Right atrium auricular region (tissue), 2 donors: Measurements from ENCODE around the gene SMURF1. TPM values are rescaled to one million over a fixed set of nuclear protein-coding genes. Genes with fewer than 3 reads are reported as not detected.

Experiments used
- DNase-seq: peaks from one replicate; pipeline ENCODE4 v3.0.0-alpha.2; 2019; ENCODE audit warnings: low spot score
- H3K27ac ChIP-seq, 2 donors: fragments of 200-600 bp; sonication (generic); 1 replicate in 1 of 2; 2 replicates in 1 of 2; pipeline ENCODE4 v1.5.1; 2016 to 2019
- H3K27me3 ChIP-seq, 2 donors: fragments of 200-600 bp; sonication (generic); one replicate each; pipeline versions ENCODE4 v1.5.1 to v1.6.0; 2017 to 2019
- H3K36me3 ChIP-seq: fragments of 200-600 bp; sonication (generic); one replicate; pipeline ENCODE4 v1.5.1; 2016
- H3K4me1 ChIP-seq, 2 donors: fragments of 200-600 bp; sonication (generic); one replicate each; pipeline versions ENCODE4 v1.5.1 to v1.6.0; 2017 to 2019
- H3K4me3 ChIP-seq, 2 donors: fragments of 200-600 bp; sonication (generic); 1 replicate in 1 of 2; 2 replicates in 1 of 2; pipeline ENCODE4 v1.5.1; 2017 to 2019; ENCODE audit warnings: mild to moderate bottlenecking in 1 of 2, moderate library complexity in 1 of 2
- H3K9me3 ChIP-seq, 2 donors: fragments of 200-600 bp; sonication (generic); one replicate each; pipeline ENCODE4 v1.5.1; 2019
- total RNA-seq, 2 donors: library from RNA; depleted of rRNA; stranded (reverse); fragments of >200 nt; gene quantifications; one replicate each; pipeline ENCODE4 v1.1.0, GENCODE V29; 2016
- TF ChIP-seq, protein P1 (sequence below), 2 donors: fragments of 200-600 bp; sonication (generic); IDR thresholded peaks; one replicate each; pipeline ENCODE4 v1.5.1; 2019; ENCODE audit warnings: antibody characterized with exemption in 2 of 2

The SMURF1 gene
- total RNA-seq, 2 donors from 2014 or later = 9.0 to 14.3 TPM

DNA sequence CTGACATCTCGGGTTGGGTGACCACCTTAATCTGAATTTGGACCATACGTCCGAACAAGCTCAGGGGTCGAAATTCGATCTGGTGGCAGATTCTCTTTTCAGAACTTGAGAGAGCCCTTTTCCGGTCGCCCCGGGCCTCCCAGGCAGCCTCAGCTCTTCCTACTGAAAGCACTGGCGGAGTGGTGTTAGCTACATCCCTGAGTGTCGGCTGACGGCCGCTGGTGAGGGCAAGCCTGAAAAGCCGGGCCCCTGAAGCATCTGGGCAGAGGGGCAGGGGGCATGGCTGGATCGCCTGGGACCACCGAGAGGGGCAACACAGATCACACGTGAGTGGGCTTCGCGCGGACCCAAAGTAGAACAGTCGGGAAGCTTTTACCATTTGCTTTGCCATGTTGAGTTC lies 116.1 kb downstream of the SMURF1 start:
- no peak overlapping the region for H3K27ac ChIP-seq
- H3K27me3 ChIP-seq = no peaks in the 10 kb centered on the region
- DNase-seq = no peak
- H3K9me3 ChIP-seq = peaks cover 0 to 5% of the 10 kb centered on the region in 2 donors
- H3K36me3 ChIP-seq = peaks cover 48% of the 10 kb centered on the region
- no peak overlapping the region for H3K4me3 ChIP-seq
- H3K4me1 ChIP-seq = peaks cover 0 to 34% of the 10 kb centered on the region in 2 donors
- TF ChIP-seq, protein P1, sequence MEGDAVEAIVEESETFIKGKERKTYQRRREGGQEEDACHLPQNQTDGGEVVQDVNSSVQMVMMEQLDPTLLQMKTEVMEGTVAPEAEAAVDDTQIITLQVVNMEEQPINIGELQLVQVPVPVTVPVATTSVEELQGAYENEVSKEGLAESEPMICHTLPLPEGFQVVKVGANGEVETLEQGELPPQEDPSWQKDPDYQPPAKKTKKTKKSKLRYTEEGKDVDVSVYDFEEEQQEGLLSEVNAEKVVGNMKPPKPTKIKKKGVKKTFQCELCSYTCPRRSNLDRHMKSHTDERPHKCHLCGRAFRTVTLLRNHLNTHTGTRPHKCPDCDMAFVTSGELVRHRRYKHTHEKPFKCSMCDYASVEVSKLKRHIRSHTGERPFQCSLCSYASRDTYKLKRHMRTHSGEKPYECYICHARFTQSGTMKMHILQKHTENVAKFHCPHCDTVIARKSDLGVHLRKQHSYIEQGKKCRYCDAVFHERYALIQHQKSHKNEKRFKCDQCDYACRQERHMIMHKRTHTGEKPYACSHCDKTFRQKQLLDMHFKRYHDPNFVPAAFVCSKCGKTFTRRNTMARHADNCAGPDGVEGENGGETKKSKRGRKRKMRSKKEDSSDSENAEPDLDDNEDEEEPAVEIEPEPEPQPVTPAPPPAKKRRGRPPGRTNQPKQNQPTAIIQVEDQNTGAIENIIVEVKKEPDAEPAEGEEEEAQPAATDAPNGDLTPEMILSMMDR (IDR thresholded peaks at IDR 0.05) = no peak

DNA sequence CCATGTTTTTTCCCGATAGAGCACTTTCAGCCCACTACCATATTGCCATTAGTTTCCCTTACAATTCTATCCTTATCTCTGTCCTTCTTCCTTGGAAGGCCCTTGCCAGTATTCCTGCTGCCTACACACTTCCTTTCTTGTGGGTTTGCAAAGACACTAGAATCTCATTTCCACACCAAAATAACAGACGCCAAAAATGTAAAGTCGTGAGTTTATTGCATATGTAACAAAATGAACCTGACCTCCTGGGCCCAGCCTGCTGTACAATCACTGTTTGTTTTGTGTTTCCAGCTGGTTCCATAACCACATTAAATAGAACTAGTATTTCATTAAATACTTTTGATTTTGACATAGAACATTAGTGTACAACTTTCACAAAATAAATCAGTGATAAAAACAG lies 116.7 kb downstream of the SMURF1 start:
- H3K27ac ChIP-seq = no peak overlapping the region
- peaks cover 42% of the 10 kb centered on the region for H3K36me3 ChIP-seq
- DNase-seq = no peak
- peaks cover 0 to 5% of the 10 kb centered on the region in 2 donors for H3K9me3 ChIP-seq
- peaks cover 0 to 35% of the 10 kb centered on the region in 2 donors for H3K4me1 ChIP-seq
- TF ChIP-seq, protein P1 (IDR thresholded peaks at IDR 0.05) = no peak
- H3K4me3 ChIP-seq = no peak overlapping the region
- no peaks in the 10 kb centered on the region for H3K27me3 ChIP-seq

DNA sequence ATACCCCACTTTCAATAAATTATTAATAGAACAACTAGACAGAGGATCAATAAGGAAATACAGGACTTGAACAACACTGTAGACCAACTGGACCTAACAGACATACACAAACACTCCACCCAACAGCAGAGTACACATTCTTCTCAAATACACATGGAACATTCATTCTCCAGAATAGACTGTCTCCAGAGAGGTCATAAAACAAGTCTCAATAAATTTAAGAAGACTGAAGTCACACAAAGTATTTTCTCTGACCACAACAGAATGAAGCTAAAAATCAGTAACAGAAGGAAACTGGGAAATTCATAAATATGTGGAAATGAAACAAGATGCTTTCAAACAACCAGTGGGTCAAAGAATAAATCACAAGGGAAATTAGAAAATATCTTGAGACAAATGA lies 119.8 kb downstream of the SMURF1 start:
- Histone ChIP-seq H3K4me3 (no peak overlapping the region), H3K9me3 (no peaks in the 10 kb centered on the region), H3K27me3 (no peaks in the 10 kb centered on the region), H3K4me1 (peaks cover 0 to 24% of the 10 kb centered on the region in 2 donors), H3K36me3 (peaks cover 21% of the 10 kb centered on the region), H3K27ac (peak overlapping the region in 1 of 2 donors; percentile 1)
- DNase-seq = no peak
- TF ChIP-seq, protein P1 (IDR thresholded peaks at IDR 0.05) = no peak

DNA sequence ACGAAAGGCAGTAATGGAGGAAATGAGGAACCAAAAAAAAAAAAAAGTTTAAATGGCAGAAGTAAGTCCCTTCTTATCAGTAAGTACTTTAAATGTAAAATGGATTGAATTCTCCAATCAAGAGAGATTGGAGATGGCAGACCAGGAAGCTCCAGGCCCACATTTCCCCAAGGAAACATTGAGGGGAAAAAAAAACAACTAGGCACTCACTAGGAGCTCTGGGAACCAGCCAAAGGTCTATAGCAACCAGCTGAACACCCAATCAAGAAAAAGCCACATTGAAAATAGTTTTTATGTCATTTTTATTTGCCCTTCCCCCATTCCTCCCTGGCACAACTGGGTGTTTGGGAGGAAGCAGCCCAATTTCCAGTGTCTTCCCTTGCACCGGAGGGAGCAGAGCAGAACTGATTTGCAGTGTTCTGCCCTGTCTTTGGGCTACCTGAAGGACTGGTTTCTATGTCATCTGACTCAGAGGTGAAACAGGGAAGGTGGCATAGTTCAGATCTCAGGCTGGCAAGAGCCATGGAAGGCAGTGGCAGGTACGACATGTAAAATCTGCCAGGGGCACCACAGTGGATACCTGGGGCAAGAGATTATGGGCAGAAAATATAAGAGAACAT lies 121.9 kb downstream of the SMURF1 start:
- no peaks in the 10 kb centered on the region for H3K27me3 ChIP-seq
- no peak overlapping the region for H3K4me3 ChIP-seq
- DNase-seq = peak; percentile 28
- H3K36me3 ChIP-seq = peaks cover 12% of the 10 kb centered on the region
- H3K9me3 ChIP-seq = no peaks in the 10 kb centered on the region
- H3K27ac ChIP-seq = no peak overlapping the region
- H3K4me1 ChIP-seq = peaks cover 0 to 24% of the 10 kb centered on the region in 2 donors
- TF ChIP-seq, protein P1 (IDR thresholded peaks at IDR 0.05) = no peak

DNA sequence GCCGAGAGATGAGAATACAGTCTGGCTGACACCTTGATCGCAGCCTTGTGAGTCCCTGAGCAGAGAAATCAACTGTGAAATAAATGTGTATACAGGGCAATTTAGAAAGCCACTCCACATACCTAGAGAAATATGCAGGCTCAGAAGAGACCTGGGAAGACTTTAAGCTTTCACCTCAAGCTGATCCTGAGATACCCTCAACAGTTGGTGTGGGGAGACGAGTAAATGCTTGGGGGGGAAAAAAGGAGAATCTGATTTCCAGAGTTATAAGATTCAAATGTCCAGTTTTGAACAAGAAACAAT lies 123.5 kb downstream of the SMURF1 start:
- peaks cover 17% of the 10 kb centered on the region for H3K36me3 ChIP-seq
- H3K27me3 ChIP-seq = no peaks in the 10 kb centered on the region
- H3K9me3 ChIP-seq = no peaks in the 10 kb centered on the region
- H3K4me1 ChIP-seq = peaks cover 0 to 24% of the 10 kb centered on the region in 2 donors
- no peak for DNase-seq
- H3K27ac ChIP-seq = no peak overlapping the region
- TF ChIP-seq, protein P1 (IDR thresholded peaks at IDR 0.05) = no peak
- H3K4me3 ChIP-seq = no peak overlapping the region
